Heart left ventricle (tissue), 16 donors: ENCODE measurements around the gene DCTD. TPM values are rescaled to one million over a fixed set of nuclear protein-coding genes. Genes with fewer than 3 reads are reported as not detected.

Source experiments
- ATAC-seq, 4 donors: fragments of 200-7000 bp; cut with Tn5 transposase; one replicate each; pipeline ENCODE4 v1.9.1; 2020 to 2022; ENCODE audit warnings: moderate library complexity in 4 of 4, mild to moderate bottlenecking in 3 of 4, moderate number of reproducible peaks in 1 of 4
- DNase-seq, 5 donors: peaks; one replicate each; pipeline ENCODE4 v3.0.0-alpha.2; 2020
- H3K27ac ChIP-seq, 12 donors: fragments of 200-600 bp; sonication (generic) in 4 of 12; one replicate each; pipeline versions ENCODE4 v1.5.0 to v1.8.0; 2016 to 2022; ENCODE audit warnings: mild to moderate bottlenecking in 2 of 12
- H3K27me3 ChIP-seq, 9 donors: fragments of 200-600 bp; sonication (generic) in 2 of 9; one replicate each; pipeline versions ENCODE4 v1.5.1 to v1.8.0; 2016 to 2022; ENCODE audit warnings: mild to moderate bottlenecking in 3 of 9
- H3K36me3 ChIP-seq, 9 donors: fragments of 200-600 bp; sonication (generic) in 2 of 9; one replicate each; pipeline versions ENCODE4 v1.5.0 to v1.8.0; 2018 to 2022; ENCODE audit warnings: mild to moderate bottlenecking in 2 of 9
- H3K4me1 ChIP-seq, 12 donors: fragments of 200-600 bp; sonication (generic) in 4 of 12; one replicate each; pipeline versions ENCODE4 v1.5.0 to v1.8.0; 2016 to 2022; ENCODE audit warnings: mild to moderate bottlenecking in 3 of 12
- H3K4me3 ChIP-seq, 12 donors: fragments of 200-600 bp; sonication (generic) in 4 of 12; one replicate each; pipeline versions ENCODE4 v1.5.0 to v1.8.0; 2017 to 2022; ENCODE audit warnings: mild to moderate bottlenecking in 9 of 12, moderate library complexity in 4 of 12
- H3K9me3 ChIP-seq, 12 donors: fragments of 200-600 bp; sonication (generic) in 4 of 12; one replicate each; pipeline versions ENCODE4 v1.5.0 to v1.8.0; 2016 to 2022; ENCODE audit warnings: mild to moderate bottlenecking in 1 of 12
- CTCF ChIP-seq, 12 donors: fragments of 200-600 bp; sonication (generic) in 4 of 12; IDR thresholded peaks; one replicate each; pipeline versions ENCODE4 v1.5.0 to v1.8.0; 2018 to 2022; ENCODE audit warnings: antibody characterized with exemption in 12 of 12, mild to moderate bottlenecking in 5 of 12
- POLR2A ChIP-seq, 2 donors: fragments of 450-650 bp; IDR thresholded peaks; one replicate each; pipeline ENCODE4 v1.6.1; 2017; ENCODE audit warnings: antibody characterized with exemption in 2 of 2, mild to moderate bottlenecking in 2 of 2, moderate library complexity in 2 of 2
- WGBS, 4 donors: extraction: QIAGEN DNeasy Blood & Tissue Kit in 2 of 4; methylation state at CpG; one replicate each; pipeline versions ENCODE4 v1.1.5 to v1.1.7; 2013 to 2018; 5-methylcytosine and 5-hydroxymethylcytosine counted together
- intact Hi-C, 10 donors: fragments of 100-400 bp; cut with DNase I; formaldehyde crosslinking; loops; one replicate each; pipeline versions ENCODE4 v1.11.1 to v1.14.2; 2022
- polyA plus RNA-seq, 2 donors: library from polyadenylated mRNA; stranded (reverse); fragments of 200-250 nt; gene quantifications; one replicate each; pipeline ENCODE4 v1.2.3, GENCODE V29; 2013
- total RNA-seq, 9 donors: library from RNA; depleted of rRNA in 2 of 9; stranded (reverse); fragments of >200 nt in 2 of 9; fragmentation: NEBNext Ultra II Directional in 3 of 9; extraction: Animal tissue kit (Norgen Biotek cat#: 25700) in 3 of 9; gene quantifications; one replicate each; pipeline versions ENCODE4 v1.1.0 to v1.2.4, GENCODE V29; 2016 to 2023
- donor health status: ischemic (EF 13 %, LVEDD 7.1; RV severe dilation, severe dysfunction).
- donor health status: healthy with polysubstance abuse.
- donor health status: DM: no; HTN: yes; CAD: no.
- donor health status: DM: no; HTN: no; CAD: no.
- donor health status: ischemic (EF 25% LVEDD 6.9; RV normal size, moderate dysfunction).
- donor health status: ischemic (EF 25% LVEDD 5.7; RV mildly dilated, moderate dysfunction).
- donor health status: healthy.
- donor health status: DM: yes; HTN: yes; CAD: no.
- donor health status: ischemic (EF 35%, LVEDD 5.7; RV mildly dilated, moderate dysfunction).
- donor health status: nonischemic (EF 11% LVEDD 7.7; RV severe dilation, severe dysfunction).
- donor health status: DM: yes; HTN: yes; CAD: no.
- donor health status: PGD.
- donor health status: ischemic (EF 29% LVEDD 5.4; RV normal size, mild dysfunction).
- donor health status: nonischemic (EF 23%, LVEDD 6.1; RV moderate dilation, normal function).

Gene DCTD
- total and polyA plus RNA-seq, 11 donors = 16.1 to 55.7 (median 41.2) TPM

GRCh38 chr4:182938205-182938645 lies 21.0 kb upstream of the DCTD start:
- Histone ChIP-seq H3K36me3 (no peaks in the 10 kb centered on the region), H3K27me3 (no peaks in the 10 kb centered on the region), H3K9me3 (no peaks in the 10 kb centered on the region), H3K27ac (no peak overlapping the region), H3K4me3 (no peak overlapping the region), H3K4me1 (no peaks in the 10 kb centered on the region)
- TF ChIP-seq CTCF (IDR thresholded peaks at IDR 0.05) (peak; percentile 79 to 96 (median 92)), POLR2A (IDR thresholded peaks at IDR 0.05) (no peak)
- 12 to 16% (median 15%) methylated on average over 14 of the region's 14 CpGs for WGBS, 4 donors
- DNase-seq (peak; percentile 63 to 85 (median 71)), ATAC-seq (peak; percentile 86 to 99 (median 98))
- intact Hi-C loops = loop anchor here in 9 of 10 donors (1.0 to 10.0 kb wide), 10 partner anchors 129 to 469 kb away; no protein-coding TSS in a partner anchor

DNA sequence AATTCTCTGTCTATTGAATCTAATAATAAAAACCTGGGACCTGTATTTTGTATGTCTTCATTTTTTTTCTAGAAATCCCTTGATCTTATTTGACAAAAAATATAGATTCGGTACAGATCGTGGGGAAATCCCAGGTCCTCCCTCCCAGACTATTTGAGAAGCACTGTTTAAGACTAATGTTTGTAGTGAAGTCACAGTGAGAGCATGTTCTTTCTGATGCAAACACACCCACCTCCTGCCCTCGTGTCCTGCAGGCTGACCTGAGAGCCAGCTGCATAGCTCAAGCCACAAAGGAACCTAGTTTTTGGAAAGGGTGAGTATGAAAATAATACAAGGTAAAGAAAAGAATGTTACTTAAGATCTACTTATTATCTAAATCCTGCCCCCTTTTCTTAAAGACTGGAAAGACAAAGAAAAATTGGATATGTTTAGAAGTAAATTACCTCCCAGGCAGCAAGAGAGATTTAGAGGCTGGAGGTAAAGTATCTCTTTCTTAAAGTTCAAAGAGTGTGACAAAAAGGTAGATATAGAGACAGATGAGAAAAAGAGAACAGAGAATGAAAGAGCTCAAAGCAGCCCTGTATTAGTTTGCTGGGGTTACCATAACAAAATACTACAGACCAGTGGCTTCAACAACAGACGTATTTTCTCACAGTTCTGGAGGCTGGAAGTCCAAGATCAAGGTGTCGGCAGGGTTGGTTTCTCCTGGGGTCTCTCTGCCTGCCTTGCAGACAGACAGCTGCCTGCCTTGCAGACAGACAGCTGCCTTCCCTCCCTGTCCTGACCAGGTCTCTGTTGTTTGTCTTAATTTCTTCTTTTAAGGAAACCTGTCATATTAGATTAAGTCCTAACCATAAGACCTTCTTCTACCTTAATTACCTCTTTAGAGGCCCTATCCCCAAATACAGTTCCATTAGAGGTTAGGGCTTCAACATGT lies 20.4 kb upstream of the DCTD start:
- no peaks in the 10 kb centered on the region for H3K36me3 ChIP-seq
- no peak overlapping the region for H3K4me3 ChIP-seq
- TF ChIP-seq POLR2A (IDR thresholded peaks at IDR 0.05) = no peak
- no peak for TF ChIP-seq CTCF (IDR thresholded peaks at IDR 0.05)
- no peaks in the 10 kb centered on the region for H3K4me1 ChIP-seq
- H3K9me3 ChIP-seq = no peaks in the 10 kb centered on the region
- ATAC-seq (no peak), DNase-seq (no peak)
- no peak overlapping the region for H3K27ac ChIP-seq
- H3K27me3 ChIP-seq = no peaks in the 10 kb centered on the region
- WGBS, 4 donors = 71 to 73% (median 72%) methylated on average over 5 of the region's 5 CpGs
- intact Hi-C loops = loop anchor here (1.0 to 10.0 kb wide), 10 partner anchors 130 to 470 kb away; no protein-coding TSS in a partner anchor

GRCh38 chr4:182932651-182933050 lies 15.5 kb upstream of the DCTD start:
- Histone ChIP-seq H3K9me3 (no peaks in the 10 kb centered on the region), H3K4me3 (no peak overlapping the region), H3K36me3 (no peaks in the 10 kb centered on the region), H3K4me1 (no peaks in the 10 kb centered on the region), H3K27ac (no peak overlapping the region), H3K27me3 (no peaks in the 10 kb centered on the region)
- ATAC-seq = no peak
- intact Hi-C loops = loop anchor here in 1 of 10 donors (10.0 kb wide), 1 partner anchor 472 kb away; no protein-coding TSS in a partner anchor
- 82 to 89% (median 85%) methylated on average over 5 of the region's 5 CpGs for WGBS, 4 donors
- DNase-seq = no peak
- no peak for TF ChIP-seq CTCF (IDR thresholded peaks at IDR 0.05)
- TF ChIP-seq POLR2A (IDR thresholded peaks at IDR 0.05) = no peak

- intact Hi-C loops = loop anchor here in 1 of 10 donors (10.0 kb wide), 1 partner anchor 473 kb away; no protein-coding TSS in a partner anchor
- no peaks in the 10 kb centered on the region for H3K4me1 ChIP-seq
- DNase-seq (no peak), ATAC-seq (no peak)
- no peaks in the 10 kb centered on the region for H3K36me3 ChIP-seq
- WGBS, 4 donors = 85 to 92% (median 89%) methylated on average over 5 of the region's 5 CpGs
- H3K27ac ChIP-seq = no peak overlapping the region
- no peaks in the 10 kb centered on the region for H3K27me3 ChIP-seq
- H3K4me3 ChIP-seq = no peak overlapping the region
- no peaks in the 10 kb centered on the region for H3K9me3 ChIP-seq
- TF ChIP-seq CTCF (IDR thresholded peaks at IDR 0.05) = no peak
- TF ChIP-seq POLR2A (IDR thresholded peaks at IDR 0.05) = no peak
These were observed 14.6 kb upstream of the DCTD start for GRCh38 chr4:182931691-182932345.
